UCSD-AML1 (cell line): Measurements from ENCODE around the gene KCNMB2.
"Not testable (repeated sequence)": the region's sequence is repeated elsewhere in the genome, so short reads cannot be mapped to it uniquely, and the experiment has no call there.

Source experiments
- DNase-seq: peaks from one replicate; lab custom pipeline; 2025; ENCODE audit not compliant: unreplicated experiment; lab: John Stamatoyannopoulos, UW

KCNMB2 gene

DNA sequence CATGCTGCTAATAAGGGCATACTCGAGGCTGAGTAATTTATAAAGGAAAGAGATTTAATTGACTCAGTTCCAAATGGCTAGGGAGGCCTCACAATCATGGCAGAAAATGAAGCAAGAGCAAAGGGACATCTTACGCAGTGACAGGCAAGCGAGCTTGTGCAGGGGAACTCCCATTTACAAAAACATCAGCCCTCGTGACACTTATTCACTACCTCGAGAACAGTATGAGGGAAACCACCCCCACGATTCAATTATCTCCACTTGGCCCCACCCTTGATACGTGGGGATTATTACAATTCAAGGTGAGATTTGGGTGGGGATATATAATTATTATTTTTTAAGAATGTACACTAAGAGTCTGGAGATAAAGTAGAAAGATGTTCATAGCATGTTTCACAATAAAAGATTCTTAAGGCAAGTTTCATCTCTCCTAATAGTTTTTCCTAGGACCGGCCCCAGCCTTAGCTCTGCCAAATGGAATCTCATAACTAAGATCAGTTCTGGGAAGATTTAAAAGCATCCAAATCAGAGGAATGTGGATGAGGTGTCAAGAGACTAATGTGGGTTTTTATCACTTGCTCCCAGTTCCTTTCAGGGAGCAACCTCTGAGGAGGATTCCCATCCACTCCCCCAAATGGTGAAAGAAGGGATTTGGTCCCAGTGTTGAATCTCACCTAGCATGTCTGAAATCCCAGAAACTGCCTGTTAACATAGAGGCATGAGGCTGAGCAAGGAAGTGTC lies 314.4 kb downstream of the KCNMB2 start:
- no peak for DNase-seq

DNA sequence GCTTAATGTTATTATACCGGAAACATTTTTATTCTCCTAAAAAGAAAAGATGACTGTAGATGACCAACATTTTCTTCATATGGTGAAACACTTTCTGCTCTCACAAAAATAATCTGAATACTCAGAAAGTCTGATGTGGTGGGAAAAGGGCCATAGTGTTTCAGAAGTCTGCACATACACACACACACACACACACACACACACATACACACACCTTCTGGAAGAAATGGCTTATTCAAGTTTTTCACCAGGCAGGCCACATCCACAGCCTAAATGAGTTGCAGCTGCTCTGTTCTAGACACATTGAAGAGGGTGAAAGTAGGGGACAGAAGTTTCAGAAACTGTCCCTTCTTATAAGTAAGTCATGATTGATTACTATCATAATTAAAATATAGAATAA lies 315.3 kb downstream of the KCNMB2 start:
- no peak for DNase-seq

DNA sequence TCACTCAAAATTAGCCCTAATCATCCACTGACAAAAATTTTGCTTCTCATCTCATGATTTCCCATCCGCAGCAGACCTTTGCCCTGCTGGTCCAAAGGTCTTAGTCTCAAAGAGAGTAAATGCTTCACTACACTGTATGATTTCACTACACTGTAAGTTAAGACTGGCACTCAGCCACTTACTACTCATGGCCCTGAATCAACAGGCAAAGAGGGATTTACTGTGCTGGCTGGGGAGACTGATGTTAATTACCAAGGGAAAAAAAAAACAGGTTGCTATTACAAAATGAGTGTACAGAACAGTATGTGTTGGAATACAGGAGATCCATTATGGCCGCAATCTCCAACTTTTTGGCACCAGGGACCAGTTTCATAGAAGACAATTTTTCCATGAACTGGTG lies 320.6 kb downstream of the KCNMB2 start:
- no peak for DNase-seq

DNA sequence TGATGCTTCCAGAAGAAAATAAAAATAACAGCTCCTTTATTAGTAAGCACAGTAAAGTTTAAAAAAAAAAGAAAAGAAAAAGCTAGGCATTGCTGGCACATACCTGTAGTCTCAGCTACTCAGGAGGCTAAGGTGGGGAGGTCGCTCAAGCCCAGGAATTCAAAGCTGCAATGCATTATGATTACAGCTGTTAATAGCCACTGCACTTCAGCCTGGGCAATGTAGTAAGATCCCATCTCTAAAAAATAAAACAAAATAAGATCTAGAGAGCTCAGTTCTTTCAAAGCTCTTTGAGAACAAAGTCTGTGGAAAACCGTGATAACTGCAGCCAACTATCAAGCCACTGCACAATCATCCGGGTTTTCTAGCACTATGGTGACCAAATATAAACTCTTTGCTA lies 323.1 kb downstream of the KCNMB2 start:
- no peak for DNase-seq

DNA sequence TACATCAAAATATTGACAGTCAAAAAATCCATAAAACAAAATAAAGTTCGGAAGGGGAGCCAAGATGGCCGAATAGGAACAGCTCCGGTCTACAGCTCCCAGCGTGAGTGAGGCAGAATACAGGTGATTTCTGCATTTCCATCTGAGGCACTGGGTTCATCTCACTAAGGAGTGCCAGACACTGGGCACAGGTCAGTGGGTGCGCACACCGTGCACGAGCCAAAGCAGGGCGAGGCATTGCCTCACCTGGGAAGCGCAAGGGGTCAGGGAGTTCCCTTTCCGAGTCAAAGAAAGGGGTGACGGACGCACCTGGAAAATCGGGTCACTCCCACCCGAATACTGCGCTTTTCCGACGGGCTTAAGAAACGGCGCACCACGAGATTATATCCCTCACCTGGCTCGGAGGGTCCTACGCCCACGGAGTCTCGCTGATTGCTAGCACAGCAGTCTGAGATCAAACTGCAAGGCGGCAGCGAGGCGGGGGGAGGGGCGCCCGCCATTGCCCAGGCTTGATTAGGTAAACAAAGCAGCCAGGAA lies 323.7 kb downstream of the KCNMB2 start:
- DNase-seq = not testable (repeated sequence)

DNA sequence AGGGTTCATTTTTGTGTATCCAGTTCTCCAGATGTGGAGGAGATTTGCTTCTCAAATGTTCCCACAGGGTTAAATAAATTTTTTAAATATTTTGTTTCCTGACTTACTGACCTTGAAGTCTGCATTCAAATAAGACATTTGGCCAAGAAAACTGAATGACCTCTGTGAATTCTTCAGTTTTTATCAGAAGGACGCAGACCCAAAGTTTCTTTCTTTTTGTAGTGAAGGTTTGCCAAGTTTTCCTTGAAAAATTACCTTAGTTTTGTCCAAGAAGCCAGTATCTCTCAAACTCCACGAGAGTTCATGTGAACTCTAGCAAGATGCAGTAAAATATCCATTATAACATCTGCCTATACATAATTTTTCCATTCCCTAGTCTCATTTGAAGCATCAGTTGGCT lies 332.4 kb downstream of the KCNMB2 start:
- no peak for DNase-seq

DNA sequence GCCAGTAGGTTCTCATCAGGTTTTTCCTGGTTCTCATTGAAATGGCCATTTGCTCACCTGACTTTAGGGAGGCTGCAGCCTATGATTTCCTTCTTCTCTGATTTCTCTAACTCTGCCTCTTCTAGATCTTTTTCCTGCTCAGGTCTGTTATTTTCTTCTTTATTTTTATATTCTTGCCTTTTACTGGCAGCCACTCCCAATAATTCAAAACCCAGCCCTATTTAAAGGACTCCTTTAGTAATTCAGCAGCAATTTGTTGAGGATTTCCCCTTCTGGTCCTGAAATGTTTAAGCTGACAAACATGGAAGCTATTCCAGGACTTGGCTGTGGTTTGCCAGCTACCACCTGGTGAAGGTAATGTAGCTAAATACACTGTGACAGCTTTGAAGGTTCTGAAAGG lies 333.8 kb downstream of the KCNMB2 start:
- no peak for DNase-seq

DNA sequence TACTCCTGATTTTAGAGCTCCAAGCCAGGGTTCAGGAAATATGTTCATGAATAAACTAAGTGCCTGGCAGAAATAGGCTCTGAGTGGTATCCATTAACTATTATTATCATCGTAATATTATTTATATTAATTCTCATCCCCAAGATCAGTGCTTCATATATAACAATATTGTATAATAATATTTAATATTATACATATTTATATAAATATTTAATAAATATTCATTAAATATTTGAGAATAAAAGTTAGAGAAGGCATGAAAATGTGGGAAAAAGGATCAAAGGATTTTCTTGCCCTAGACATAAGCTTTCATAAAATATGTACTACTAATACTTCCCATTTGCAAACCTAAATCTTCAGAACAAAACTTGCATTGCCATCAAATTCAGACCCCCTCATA lies 338.9 kb downstream of the KCNMB2 start:
- no peak for DNase-seq

DNA sequence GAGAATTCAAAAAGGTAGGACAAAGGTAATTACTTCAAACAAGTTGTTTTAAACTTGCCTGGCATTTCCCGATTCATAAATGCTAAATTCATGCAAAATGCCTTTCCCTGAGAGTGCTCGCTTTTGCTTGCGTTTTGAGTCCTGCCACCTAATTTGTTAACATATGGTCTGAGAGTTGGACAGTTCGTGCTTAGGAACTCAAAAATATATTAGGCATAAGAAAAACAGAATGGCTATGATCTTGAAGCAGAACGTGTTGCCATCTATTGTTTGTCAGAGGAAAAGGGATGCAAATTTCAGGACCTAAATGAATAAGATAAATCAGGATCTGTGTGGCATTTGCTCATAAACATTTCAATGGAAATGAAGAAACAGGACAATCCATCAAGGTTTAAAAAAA lies 339.6 kb downstream of the KCNMB2 start:
- no peak for DNase-seq

DNA sequence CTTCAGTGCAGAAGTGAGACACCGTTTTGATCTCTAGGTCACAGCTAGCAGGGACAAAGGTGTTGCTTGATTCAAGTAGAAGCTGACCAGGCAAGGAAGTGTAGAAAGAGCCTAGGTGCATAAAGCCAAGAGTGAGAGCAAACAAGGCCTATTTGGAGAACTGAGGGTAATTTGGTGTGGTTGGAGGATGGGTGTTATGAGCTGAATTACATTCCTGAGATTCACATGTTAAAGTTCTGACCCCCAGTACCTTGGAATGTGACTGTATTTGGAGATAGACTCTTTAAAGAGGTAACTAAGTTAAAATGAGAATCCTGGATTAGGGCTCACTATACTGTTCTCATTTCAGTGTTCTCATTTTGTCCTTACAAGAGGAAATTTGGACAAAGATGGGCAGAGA lies 344.0 kb downstream of the KCNMB2 start:
- DNase-seq = no peak
